Amniotic epithelial cell (primary cell): Measurements from ENCODE around the gene GRID1.

Experiments used
- DNase-seq: peaks from one replicate; pipeline ENCODE4 v3.0.0-alpha.2; 2010; ENCODE audit warnings: low read depth

GRID1 gene

GRCh38 chr10:85926136-85926535 lies 440.5 kb downstream of the GRID1 start:
- DNase-seq, result no peak

- no peak for DNase-seq
Observed at GRCh38 chr10:85925201-85925750, 441.3 kb downstream of the GRID1 start.

- DNase-seq, result no peak
Observed at GRCh38 chr10:85924382-85925102, 442.1 kb downstream of the GRID1 start.

GRCh38 chr10:85922356-85923129 lies 444.1 kb downstream of the GRID1 start:
- DNase-seq, result no peak

GRCh38 chr10:85921789-85922188 lies 444.8 kb downstream of the GRID1 start:
- DNase-seq, result no peak

- DNase-seq, result no peak
Observed at GRCh38 chr10:85920311-85920710, 446.3 kb downstream of the GRID1 start.

- no peak for DNase-seq
Observed at GRCh38 chr10:85919491-85920021, 447.0 kb downstream of the GRID1 start.

- DNase-seq, result no peak
Observed at GRCh38 chr10:85918371-85918770, 448.2 kb downstream of the GRID1 start.

- DNase-seq, result no peak
Observed at GRCh38 chr10:85917601-85918000, 449.0 kb downstream of the GRID1 start.

- no peak for DNase-seq
Observed at GRCh38 chr10:85916994-85917573, 449.5 kb downstream of the GRID1 start.

GRCh38 chr10:85916286-85916685 lies 450.3 kb downstream of the GRID1 start:
- no peak for DNase-seq

GRCh38 chr10:85915245-85915846 lies 451.2 kb downstream of the GRID1 start:
- DNase-seq, result no peak

- no peak for DNase-seq
Observed at GRCh38 chr10:85914720-85915119, 451.9 kb downstream of the GRID1 start.

GRCh38 chr10:85908462-85908861 lies 458.1 kb downstream of the GRID1 start:
- no peak for DNase-seq

- no peak for DNase-seq
Observed at GRCh38 chr10:85902051-85902450, 464.5 kb downstream of the GRID1 start.

- no peak for DNase-seq
Observed at GRCh38 chr10:85901599-85901998, 465.0 kb downstream of the GRID1 start.

GRCh38 chr10:85900487-85900886 lies 466.1 kb downstream of the GRID1 start:
- DNase-seq, result no peak

GRCh38 chr10:85900061-85900460 lies 466.5 kb downstream of the GRID1 start:
- no peak for DNase-seq

- no peak for DNase-seq
Observed at GRCh38 chr10:85891472-85891871, 475.1 kb downstream of the GRID1 start.

- DNase-seq, result no peak
Observed at GRCh38 chr10:85888559-85888958, 478.0 kb downstream of the GRID1 start.

GRCh38 chr10:85888004-85888403 lies 478.6 kb downstream of the GRID1 start:
- DNase-seq, result no peak

GRCh38 chr10:85874208-85874607 lies 492.4 kb downstream of the GRID1 start:
- no peak for DNase-seq
